ENCODE measurements around the gene FCHSD2.

- no peak for TF ChIP-seq POLR2A (IDR thresholded peaks at IDR 0.05)
- no peak for TF ChIP-seq EP300 (IDR thresholded peaks at IDR 0.05)
- TF ChIP-seq, protein P1, sequence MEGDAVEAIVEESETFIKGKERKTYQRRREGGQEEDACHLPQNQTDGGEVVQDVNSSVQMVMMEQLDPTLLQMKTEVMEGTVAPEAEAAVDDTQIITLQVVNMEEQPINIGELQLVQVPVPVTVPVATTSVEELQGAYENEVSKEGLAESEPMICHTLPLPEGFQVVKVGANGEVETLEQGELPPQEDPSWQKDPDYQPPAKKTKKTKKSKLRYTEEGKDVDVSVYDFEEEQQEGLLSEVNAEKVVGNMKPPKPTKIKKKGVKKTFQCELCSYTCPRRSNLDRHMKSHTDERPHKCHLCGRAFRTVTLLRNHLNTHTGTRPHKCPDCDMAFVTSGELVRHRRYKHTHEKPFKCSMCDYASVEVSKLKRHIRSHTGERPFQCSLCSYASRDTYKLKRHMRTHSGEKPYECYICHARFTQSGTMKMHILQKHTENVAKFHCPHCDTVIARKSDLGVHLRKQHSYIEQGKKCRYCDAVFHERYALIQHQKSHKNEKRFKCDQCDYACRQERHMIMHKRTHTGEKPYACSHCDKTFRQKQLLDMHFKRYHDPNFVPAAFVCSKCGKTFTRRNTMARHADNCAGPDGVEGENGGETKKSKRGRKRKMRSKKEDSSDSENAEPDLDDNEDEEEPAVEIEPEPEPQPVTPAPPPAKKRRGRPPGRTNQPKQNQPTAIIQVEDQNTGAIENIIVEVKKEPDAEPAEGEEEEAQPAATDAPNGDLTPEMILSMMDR (IDR thresholded peaks at IDR 0.05), result no peak
- TF ChIP-seq POLR2AphosphoS5 (IDR thresholded peaks at IDR 0.05), result no peak
These were observed 117.5 kb downstream of the FCHSD2 start for GRCh38 chr11:73024639-73025038.

Measured in suprapubic skin (tissue), 4 donors.